ENCODE data around the gene FAF1. TPM values are rescaled to one million over a fixed set of nuclear protein-coding genes. Genes with fewer than 3 reads are reported as not detected.
A peak's percentile ranks its signal among the peaks of the same experiment; 100 is the strongest.

FAF1 gene
- total RNA-seq, 4 donors from 2014 or later = 60.4 to 89.0 (median 67.8) TPM

- H3K4me3 ChIP-seq = peak overlapping the region; percentile 56 to 69
- peak; percentile 94 for ATAC-seq
- no peaks in the 10 kb centered on the region for H3K9me3 ChIP-seq
- H3K27me3 ChIP-seq = no peaks in the 10 kb centered on the region
- no peaks in the 10 kb centered on the region for H3K36me3 ChIP-seq
- 0% methylated on average over 6 of the region's 70 CpGs; no CpG with 5 or more reads in 1 of the 2 donors for WGBS, 2 donors (ENCODE audit: low coverage in 1 of 2)
- peak overlapping the region; percentile 83 to 98 (median 96) for H3K27ac ChIP-seq
- H3K4me1 ChIP-seq = peaks cover 0 to 29% (median 0%) of the 10 kb centered on the region in 3 donors
- TF ChIP-seq POLR2A (IDR thresholded peaks at IDR 0.05) (peak; percentile 81 to 91), POLR2AphosphoS5 (IDR thresholded peaks at IDR 0.05) (peak; percentile 85), CTCF (IDR thresholded peaks at IDR 0.05) (peak in 3 of 4 experiments; percentile 49 to 70 (median 64)), EP300 (IDR thresholded peaks at IDR 0.05) (no peak)
Measured at GRCh38 chr1:50968158-50968820, 8.2 kb upstream of the FAF1 start.

- ATAC-seq = no peak
- no peaks in the 10 kb centered on the region for H3K36me3 ChIP-seq
- WGBS, 2 donors (ENCODE audit: low coverage in 1 of 2) = 13 to 16% methylated on average over 7 to 8 of the region's 17 CpGs
- no peaks in the 10 kb centered on the region for H3K9me3 ChIP-seq
- peaks cover 0 to 22% (median 0%) of the 10 kb centered on the region in 3 donors for H3K4me1 ChIP-seq
- H3K27ac ChIP-seq = peak overlapping the region; percentile 83 to 98 (median 96)
- H3K4me3 ChIP-seq = peak overlapping the region; percentile 56 to 69
- no peaks in the 10 kb centered on the region for H3K27me3 ChIP-seq
- TF ChIP-seq POLR2AphosphoS5 (IDR thresholded peaks at IDR 0.05) (no peak), CTCF (IDR thresholded peaks at IDR 0.05) (peak in 1 of 4 experiments; percentile 12)
Measured at GRCh38 chr1:50967416-50968157, 7.5 kb upstream of the FAF1 start.

- peak overlapping the region; percentile 83 to 98 (median 96) for H3K27ac ChIP-seq
- H3K36me3 ChIP-seq = no peaks in the 10 kb centered on the region
- ATAC-seq = no peak
- TF ChIP-seq POLR2A (IDR thresholded peaks at IDR 0.05) (no peak), POLR2AphosphoS5 (IDR thresholded peaks at IDR 0.05) (no peak), EP300 (IDR thresholded peaks at IDR 0.05) (no peak), CTCF (IDR thresholded peaks at IDR 0.05) (no peak)
- no peaks in the 10 kb centered on the region for H3K27me3 ChIP-seq
- peak overlapping the region in 1 of 2 donors; percentile 69 for H3K4me3 ChIP-seq
- peaks cover 0 to 22% (median 0%) of the 10 kb centered on the region in 3 donors for H3K4me1 ChIP-seq
- WGBS, 2 donors (ENCODE audit: low coverage in 1 of 2) = 41 to 51% methylated on average over 3 of the region's 3 CpGs
- no peaks in the 10 kb centered on the region for H3K9me3 ChIP-seq
Measured at GRCh38 chr1:50966991-50967390, 6.9 kb upstream of the FAF1 start.

- no peaks in the 10 kb centered on the region for H3K9me3 ChIP-seq
- H3K27ac ChIP-seq = peak overlapping the region in 1 of 4 donors; percentile 22
- H3K4me1 ChIP-seq = peaks cover 0 to 24% (median 0%) of the 10 kb centered on the region in 3 donors
- H3K27me3 ChIP-seq = no peaks in the 10 kb centered on the region
- no peak overlapping the region for H3K4me3 ChIP-seq
- WGBS, 2 donors (ENCODE audit: low coverage in 1 of 2) = 90 to 93% methylated on average over 7 to 11 of the region's 11 CpGs
- TF ChIP-seq POLR2AphosphoS5 (IDR thresholded peaks at IDR 0.05) = no peak
- no peak for TF ChIP-seq EP300 (IDR thresholded peaks at IDR 0.05)
- TF ChIP-seq POLR2A (IDR thresholded peaks at IDR 0.05) = no peak
- TF ChIP-seq CTCF (IDR thresholded peaks at IDR 0.05) = no peak
- ATAC-seq = no peak
- H3K36me3 ChIP-seq = no peaks in the 10 kb centered on the region
Measured at GRCh38 chr1:50964863-50965262, 4.8 kb upstream of the FAF1 start.
